GM12878 (cell line): ENCODE data around the gene RBP3. TPM values are rescaled to one million over a fixed set of nuclear protein-coding genes. Genes with fewer than 3 reads are reported as not detected.

Experiments
- ATAC-seq: fragments of 200-7000 bp; cut with Tn5 transposase; 3 replicates; pipeline ENCODE4 v1.9.1; 2020; ENCODE audit warnings: mild to moderate bottlenecking, moderate library complexity
- BruUV-seq: library from RNA; stranded (reverse); fragments of 400-500 nt; replicated peaks from 2 replicates; lab custom pipeline; 2021; lab: Mats Ljungman, UMichigan
- CTCF ChIA-PET: fragments of 300-600 bp; sonication (Branson Sonifier 250); formaldehyde crosslinking; extraction: SDS; loops from one replicate; lab custom pipeline; 2021; ENCODE audit warnings: inconsistent platforms; lab: Yijun Ruan, JAX
- POLR2A ChIA-PET: fragments of 350-600 bp; formaldehyde crosslinking; extraction: SDS; loops from one replicate; lab custom pipeline; 2021; ENCODE audit warnings: inconsistent platforms; lab: Charles Lee
- RAD21 ChIA-PET: fragments of 300-600 bp; sonication (Branson Sonifier 250); formaldehyde crosslinking; loops from one replicate; lab custom pipeline; 2023; ENCODE audit warnings: antibody characterized with exemption; ENCODE audit not compliant: unreplicated experiment; lab: Charles Lee
- SMC1A ChIA-PET: fragments of 300-600 bp; sonication (Branson Sonifier 250); formaldehyde crosslinking; loops from one replicate; lab custom pipeline; 2023; ENCODE audit not compliant: unreplicated experiment, uncharacterized antibody; lab: Charles Lee
- DNase-seq: peaks from one replicate; pipeline ENCODE4 v3.0.0-alpha.2; 2011; ENCODE audit warnings: low read depth, low spot score
- FAIRE-seq: peaks from 3 replicates; lab custom pipeline; 2011; peaks lifted over from hg19 to GRCh38; lab: Jason Lieb, UNC
- H2AFZ ChIP-seq: 2 replicates; pipeline ENCODE4 v1.6.0; 2011; ENCODE audit warnings: low read depth, low read length, control low read depth; ENCODE audit not compliant: control insufficient read depth
- H3K27ac ChIP-seq: 2 replicates; pipeline ENCODE4 v1.5.1; 2011; ENCODE audit warnings: control low read depth; ENCODE audit not compliant: control insufficient read depth, insufficient read depth
- H3K27me3 ChIP-seq, 2 experiments: replicated peaks in 1 of 2; 2 replicates each; pipeline versions ENCODE4 v1.6.0 to v1.6.1; 2011; ENCODE audit warnings: low read length in 1 of 2; ENCODE audit not compliant: control insufficient read depth in 2 of 2, insufficient read depth in 2 of 2
- H3K36me3 ChIP-seq, 2 experiments: 2 replicates each; pipeline ENCODE4 v1.5.1; 2011; ENCODE audit warnings: low read length in 1 of 2; ENCODE audit not compliant: control insufficient read depth in 2 of 2, insufficient read depth in 2 of 2
- H3K4me1 ChIP-seq: 2 replicates; pipeline ENCODE4 v1.6.1; 2011; ENCODE audit warnings: mild to moderate bottlenecking, low read length, moderate library complexity, mixed read lengths; ENCODE audit not compliant: control insufficient read depth, insufficient read depth
- H3K4me2 ChIP-seq: 2 replicates; pipeline ENCODE4 v1.6.0; 2011; ENCODE audit warnings: control low read depth; ENCODE audit not compliant: control insufficient read depth, insufficient read depth
- H3K4me3 ChIP-seq: fragments of 200-600 bp; sonication (generic); 2 replicates; pipeline ENCODE4 v1.5.1; 2016
- H3K79me2 ChIP-seq: 2 replicates; pipeline ENCODE4 v1.6.0; 2011; ENCODE audit warnings: low read length; ENCODE audit not compliant: control insufficient read depth, insufficient read depth
- H3K9ac ChIP-seq: 2 replicates; pipeline ENCODE4 v1.8.0; 2011; ENCODE audit warnings: low read length, control low read depth, mixed read lengths; ENCODE audit not compliant: control insufficient read depth, insufficient read depth
- H3K9me3 ChIP-seq: replicated peaks from 3 replicates; pipeline ENCODE4 v1.5.1; 2011; ENCODE audit warnings: mild to moderate bottlenecking, low read length; ENCODE audit not compliant: control insufficient read depth, insufficient read depth
- H4K20me1 ChIP-seq: 2 replicates; pipeline ENCODE4 v1.6.0; 2011; ENCODE audit not compliant: control insufficient read depth, insufficient read depth
- BRCA1 ChIP-seq: IDR thresholded peaks from 2 replicates; pipeline ENCODE4 v1.6.1; 2011; ENCODE audit warnings: low read depth, low read length, improper control_type of control experiment
- FOXK2 ChIP-seq: fragments of 450-650 bp; IDR thresholded peaks from 2 replicates; pipeline ENCODE4 v1.6.1; 2017; ENCODE audit warnings: mild to moderate bottlenecking, moderate library complexity
- GATAD2B ChIP-seq: fragments of 450-650 bp; conservative IDR thresholded peaks from 2 replicates; pipeline ENCODE4 v1.6.1; 2017; ENCODE audit warnings: low read depth, mild to moderate bottlenecking, moderate library complexity
- HCFC1 ChIP-seq: fragments of 150-350 bp; IDR thresholded peaks from 2 replicates; pipeline ENCODE4 v1.6.1; 2014; ENCODE audit warnings: low read length
- HDAC6 ChIP-seq: fragments of 200-600 bp; sonication (generic); IDR thresholded peaks from one replicate; pipeline ENCODE4 v1.8.0; 2017; ENCODE audit warnings: antibody characterized with exemption; ENCODE audit not compliant: unreplicated experiment
- MTA3 ChIP-seq: IDR thresholded peaks from 2 replicates; pipeline ENCODE4 v1.6.1; 2012; ENCODE audit warnings: low read length, inconsistent platforms, borderline replicate concordance
- MYC ChIP-seq: IDR thresholded peaks from 2 replicates; pipeline ENCODE4 v1.6.1; 2011; ENCODE audit warnings: mild to moderate bottlenecking, low read length, moderate library complexity, inconsistent platforms; ENCODE audit not compliant: insufficient read depth, insufficient replicate concordance, insufficient read length, severe bottlenecking
- NFXL1 ChIP-seq: fragments of 450-650 bp; IDR thresholded peaks from 2 replicates; pipeline ENCODE4 v1.6.1; 2017; ENCODE audit warnings: antibody characterized with exemption, mild to moderate bottlenecking, borderline replicate concordance
- PML ChIP-seq: IDR thresholded peaks from 2 replicates; pipeline ENCODE4 v1.6.1; 2012; ENCODE audit warnings: low read length, inconsistent platforms
- RBBP5 ChIP-seq: fragments of 200-600 bp; sonication (generic); conservative IDR thresholded peaks from 2 replicates; pipeline ENCODE4 v1.6.1; 2016
- SIX5 ChIP-seq: IDR thresholded peaks from 2 replicates; pipeline ENCODE4 v1.6.1; 2011; ENCODE audit warnings: mild to moderate bottlenecking, low read depth, low read length, moderate library complexity; ENCODE audit not compliant: severe bottlenecking
- SMARCA5 ChIP-seq: fragments of 450-650 bp; IDR thresholded peaks from 2 replicates; pipeline ENCODE4 v1.6.1; 2017; ENCODE audit warnings: mild to moderate bottlenecking
- SP1 ChIP-seq: IDR thresholded peaks from one replicate; pipeline ENCODE4 v1.6.1; 2011; ENCODE audit warnings: low read depth, low read length
- STAT3 ChIP-seq: IDR thresholded peaks from 2 replicates; pipeline ENCODE4 v1.6.1; 2011; ENCODE audit warnings: low read depth, low read length, improper control_type of control experiment
- TCF12 ChIP-seq: IDR thresholded peaks from 2 replicates; pipeline ENCODE4 v1.6.1; 2011; ENCODE audit warnings: low read depth, mild to moderate bottlenecking, low read length
- USF1 ChIP-seq: IDR thresholded peaks from 2 replicates; pipeline ENCODE4 v1.6.1; 2011; ENCODE audit warnings: borderline replicate concordance, low read depth, mild to moderate bottlenecking, moderate library complexity, mixed read lengths, low read length; ENCODE audit not compliant: insufficient read depth; ENCODE audit errors: extremely low read length
- ZNF384 ChIP-seq: IDR thresholded peaks from 2 replicates; pipeline ENCODE4 v1.6.1; 2012; ENCODE audit warnings: low read depth, mild to moderate bottlenecking, low read length, improper control_type of control experiment, borderline replicate concordance
- WGBS: methylation state at CpG from one replicate; pipeline ENCODE4 v1.1.6; 2016; ENCODE audit warnings: low lambda C conversion rate; ENCODE audit not compliant: insufficient replicate concordance, insufficient coverage; ENCODE audit errors: missing lambda C conversion rate; 5-methylcytosine and 5-hydroxymethylcytosine counted together
- in situ Hi-C: fragments of 300-500 bp; cut with MboI; formaldehyde crosslinking; loops from 9 replicates; pipeline ENCODE4 v1.14.3; 2018; ENCODE audit warnings: mixed read lengths
- intact Hi-C: fragments of 100-400 bp; cut with micrococcal nuclease; formaldehyde crosslinking; loops from one replicate; pipeline ENCODE4 v1.14.2; 2022; ENCODE audit not compliant: unreplicated experiment
- polyA plus RNA-seq, 11 experiments: library from polyadenylated mRNA; depleted of rRNA in 4 of 11; unstranded in 6 of 11; stranded (reverse) in 5 of 11; fragments of >200 nt; fragmentation: Nextera tagmentation in 4 of 11; fragmentation: Illumina TruSeq in 1 of 11; extraction: Ambion mirVana in 4 of 11; extraction: Trizol in 1 of 11; gene quantifications; 1 replicate in 1 of 11; 2 replicates in 10 of 11; pipeline versions ENCODE4 v1.2.1 to v1.2.3, GENCODE V29; 2011 to 2016; ENCODE audit warnings: inconsistent platforms in 2 of 11, missing spikeins in 2 of 11, low read depth in 1 of 11
- total RNA-seq, 4 experiments: library from RNA; depleted of rRNA in 3 of 4; stranded (reverse); fragments of >200 nt in 3 of 4; fragmentation: Illumina TruSeq in 1 of 4; extraction: Trizol in 1 of 4; gene quantifications; 2 replicates each; pipeline versions ENCODE4 v1.2.1 to v1.2.3, GENCODE V29; 2013 to 2021
- TF ChIP-seq, protein P1 (sequence below): fragments of 450-650 bp; IDR thresholded peaks from 2 replicates; pipeline ENCODE4 v1.6.1; 2017; ENCODE audit warnings: mild to moderate bottlenecking, moderate library complexity
- TF ChIP-seq, protein P2 (sequence below): IDR thresholded peaks from 2 replicates; pipeline ENCODE4 v1.6.1; 2011; ENCODE audit warnings: mild to moderate bottlenecking, low read depth, low read length, moderate library complexity; ENCODE audit not compliant: insufficient replicate concordance

Gene RBP3
- total and polyA plus RNA-seq, 10 of the 15 experiments (the other 5 are each of a cell fraction or from before 2014, with no cell fraction given) = not detected

- TF ChIP-seq, protein P1, sequence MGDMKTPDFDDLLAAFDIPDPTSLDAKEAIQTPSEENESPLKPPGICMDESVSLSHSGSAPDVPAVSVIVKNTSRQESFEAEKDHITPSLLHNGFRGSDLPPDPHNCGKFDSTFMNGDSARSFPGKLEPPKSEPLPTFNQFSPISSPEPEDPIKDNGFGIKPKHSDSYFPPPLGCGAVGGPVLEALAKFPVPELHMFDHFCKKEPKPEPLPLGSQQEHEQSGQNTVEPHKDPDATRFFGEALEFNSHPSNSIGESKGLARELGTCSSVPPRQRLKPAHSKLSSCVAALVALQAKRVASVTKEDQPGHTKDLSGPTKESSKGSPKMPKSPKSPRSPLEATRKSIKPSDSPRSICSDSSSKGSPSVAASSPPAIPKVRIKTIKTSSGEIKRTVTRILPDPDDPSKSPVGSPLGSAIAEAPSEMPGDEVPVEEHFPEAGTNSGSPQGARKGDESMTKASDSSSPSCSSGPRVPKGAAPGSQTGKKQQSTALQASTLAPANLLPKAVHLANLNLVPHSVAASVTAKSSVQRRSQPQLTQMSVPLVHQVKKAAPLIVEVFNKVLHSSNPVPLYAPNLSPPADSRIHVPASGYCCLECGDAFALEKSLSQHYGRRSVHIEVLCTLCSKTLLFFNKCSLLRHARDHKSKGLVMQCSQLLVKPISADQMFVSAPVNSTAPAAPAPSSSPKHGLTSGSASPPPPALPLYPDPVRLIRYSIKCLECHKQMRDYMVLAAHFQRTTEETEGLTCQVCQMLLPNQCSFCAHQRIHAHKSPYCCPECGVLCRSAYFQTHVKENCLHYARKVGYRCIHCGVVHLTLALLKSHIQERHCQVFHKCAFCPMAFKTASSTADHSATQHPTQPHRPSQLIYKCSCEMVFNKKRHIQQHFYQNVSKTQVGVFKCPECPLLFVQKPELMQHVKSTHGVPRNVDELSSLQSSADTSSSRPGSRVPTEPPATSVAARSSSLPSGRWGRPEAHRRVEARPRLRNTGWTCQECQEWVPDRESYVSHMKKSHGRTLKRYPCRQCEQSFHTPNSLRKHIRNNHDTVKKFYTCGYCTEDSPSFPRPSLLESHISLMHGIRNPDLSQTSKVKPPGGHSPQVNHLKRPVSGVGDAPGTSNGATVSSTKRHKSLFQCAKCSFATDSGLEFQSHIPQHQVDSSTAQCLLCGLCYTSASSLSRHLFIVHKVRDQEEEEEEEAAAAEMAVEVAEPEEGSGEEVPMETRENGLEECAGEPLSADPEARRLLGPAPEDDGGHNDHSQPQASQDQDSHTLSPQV = no peak
- TF ChIP-seq MTA3 (no peak), ZNF384 (no peak), SIX5 (no peak), HDAC6 (no peak), GATAD2B (no peak), BRCA1 (no peak), SMARCA5 (no peak), RBBP5 (no peak), NFXL1 (no peak)
These were observed 32.4 kb downstream of the RBP3 start (continued) for GRCh38 chr10:47380341-47381102.

- BruUV-seq = no TSS peak
- Histone ChIP-seq H3K27me3 (peaks cover 0 to 10% of the 10 kb centered on the region in 2 experiments; a peak in 3 of 4 replicates), H3K4me3 (no peak overlapping the region), H3K79me2 (no peaks in the 10 kb centered on the region), H3K27ac (no peak overlapping the region), H3K4me1 (no peaks in the 10 kb centered on the region), H3K9ac (no peak overlapping the region), H3K4me2 (no peak overlapping the region), H4K20me1 (no peaks in the 10 kb centered on the region), H3K36me3 (no peaks in the 10 kb centered on the region), H3K9me3 (peaks cover 3% of the 10 kb centered on the region; the same call in 1 of the 3 replicates), H2AFZ (no peak overlapping the region)
- SMC1A ChIA-PET = no interaction called here
- 0% methylated on average over 1 of the region's 1 CpG for WGBS
- CTCF ChIA-PET = no interaction called here
- DNase-seq = no peak
- RAD21 ChIA-PET = no interaction called here
- in situ Hi-C loops (loop anchor here (5.0 kb wide), 2 partner anchors 1099 to 1274 kb away; no protein-coding TSS in a partner anchor), intact Hi-C loops (no loop called here)
- POLR2A ChIA-PET = no interaction called here
- FAIRE-seq = no peak
- ATAC-seq = no peak
- TF ChIP-seq PML = no peak
- no peak for TF ChIP-seq MYC
- no peak for TF ChIP-seq SP1
- TF ChIP-seq, protein P2, sequence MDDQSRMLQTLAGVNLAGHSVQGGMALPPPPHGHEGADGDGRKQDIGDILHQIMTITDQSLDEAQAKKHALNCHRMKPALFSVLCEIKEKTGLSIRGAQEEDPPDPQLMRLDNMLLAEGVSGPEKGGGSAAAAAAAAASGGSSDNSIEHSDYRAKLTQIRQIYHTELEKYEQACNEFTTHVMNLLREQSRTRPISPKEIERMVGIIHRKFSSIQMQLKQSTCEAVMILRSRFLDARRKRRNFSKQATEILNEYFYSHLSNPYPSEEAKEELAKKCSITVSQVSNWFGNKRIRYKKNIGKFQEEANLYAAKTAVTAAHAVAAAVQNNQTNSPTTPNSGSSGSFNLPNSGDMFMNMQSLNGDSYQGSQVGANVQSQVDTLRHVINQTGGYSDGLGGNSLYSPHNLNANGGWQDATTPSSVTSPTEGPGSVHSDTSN = no peak
- no peak for TF ChIP-seq HCFC1
- TF ChIP-seq STAT3 = no peak
- TF ChIP-seq TCF12 = no peak
- no peak for TF ChIP-seq USF1
- TF ChIP-seq FOXK2 = no peak
These were observed 32.9 kb downstream of the RBP3 start for GRCh38 chr10:47381103-47381395.
